NCI-H69 (cell line): ENCODE results near the gene XXYLT1.
"Not testable (repeated sequence)": the region's sequence is repeated elsewhere in the genome, so short reads cannot be mapped to it uniquely, and the experiment has no call there.

ENCODE experiments used
- DNase-seq: peaks from one replicate; lab custom pipeline; 2025; lab: John Stamatoyannopoulos, UW

XXYLT1 gene

DNA sequence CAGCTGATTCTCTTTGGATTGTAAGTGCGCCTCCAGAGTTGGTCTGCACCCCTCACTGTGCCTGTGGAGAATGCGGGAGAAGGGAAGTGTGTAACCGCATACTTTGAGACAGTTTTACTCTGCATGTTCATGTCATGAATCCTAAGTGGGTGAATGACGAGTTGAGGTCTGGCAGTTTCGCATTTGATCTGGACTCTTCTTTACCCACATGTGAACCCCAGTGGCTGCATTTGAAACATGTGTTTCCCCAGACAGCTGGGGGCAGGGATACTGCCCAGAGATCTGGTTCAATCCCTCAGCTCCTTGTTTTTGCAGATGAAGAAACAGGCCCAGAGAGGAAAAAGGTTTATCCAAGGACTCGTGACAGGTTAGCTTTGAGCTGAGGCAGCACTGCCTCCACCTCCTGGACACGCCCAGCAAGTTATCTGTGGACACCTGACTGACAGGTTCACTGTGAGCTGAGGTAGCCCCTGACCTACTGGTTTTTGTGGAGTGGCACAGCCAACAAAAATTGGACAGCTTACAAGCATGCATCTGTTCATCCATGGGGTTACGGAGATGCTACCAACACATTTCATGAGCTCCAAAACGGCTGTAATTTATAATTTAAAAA lies 207.3 kb downstream of the XXYLT1 start:
- DNase-seq = no peak

DNA sequence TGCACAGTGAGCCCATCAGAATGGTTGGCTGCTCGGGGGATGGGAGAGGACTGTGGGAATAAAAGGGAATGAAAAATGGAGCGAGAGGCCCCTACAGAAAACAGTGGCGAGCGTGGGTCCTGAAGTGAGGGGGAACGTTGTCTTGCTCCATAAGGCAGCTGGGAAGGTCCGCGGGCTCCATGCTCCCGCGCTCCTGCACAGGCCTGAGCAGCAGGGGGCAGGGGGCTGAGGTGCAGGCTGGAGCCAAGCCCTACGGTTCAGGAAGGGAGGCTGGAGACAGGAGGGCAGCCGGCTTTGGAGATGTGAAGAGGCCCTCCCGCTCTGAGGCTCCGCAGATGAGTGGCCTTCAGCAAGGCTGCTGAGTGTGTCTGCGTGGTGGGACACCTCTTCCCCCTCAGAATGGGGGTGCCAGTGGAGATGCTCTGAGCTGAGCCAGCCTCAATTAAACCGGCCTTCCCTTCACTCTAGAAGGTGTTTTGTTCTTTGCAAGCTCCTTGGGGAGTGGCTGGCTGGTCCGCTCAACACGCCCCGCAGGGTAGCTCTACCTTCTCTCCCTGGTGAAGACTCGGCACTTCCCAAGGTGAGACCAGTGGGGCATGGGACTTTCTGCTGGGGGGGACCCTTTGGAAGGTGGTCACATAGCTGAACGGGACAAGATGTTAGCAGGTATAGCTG lies 208.0 kb downstream of the XXYLT1 start:
- DNase-seq = no peak

GRCh38 chr3:195061756-195062655 lies 209.0 kb downstream of the XXYLT1 start:
- no peak for DNase-seq

DNA sequence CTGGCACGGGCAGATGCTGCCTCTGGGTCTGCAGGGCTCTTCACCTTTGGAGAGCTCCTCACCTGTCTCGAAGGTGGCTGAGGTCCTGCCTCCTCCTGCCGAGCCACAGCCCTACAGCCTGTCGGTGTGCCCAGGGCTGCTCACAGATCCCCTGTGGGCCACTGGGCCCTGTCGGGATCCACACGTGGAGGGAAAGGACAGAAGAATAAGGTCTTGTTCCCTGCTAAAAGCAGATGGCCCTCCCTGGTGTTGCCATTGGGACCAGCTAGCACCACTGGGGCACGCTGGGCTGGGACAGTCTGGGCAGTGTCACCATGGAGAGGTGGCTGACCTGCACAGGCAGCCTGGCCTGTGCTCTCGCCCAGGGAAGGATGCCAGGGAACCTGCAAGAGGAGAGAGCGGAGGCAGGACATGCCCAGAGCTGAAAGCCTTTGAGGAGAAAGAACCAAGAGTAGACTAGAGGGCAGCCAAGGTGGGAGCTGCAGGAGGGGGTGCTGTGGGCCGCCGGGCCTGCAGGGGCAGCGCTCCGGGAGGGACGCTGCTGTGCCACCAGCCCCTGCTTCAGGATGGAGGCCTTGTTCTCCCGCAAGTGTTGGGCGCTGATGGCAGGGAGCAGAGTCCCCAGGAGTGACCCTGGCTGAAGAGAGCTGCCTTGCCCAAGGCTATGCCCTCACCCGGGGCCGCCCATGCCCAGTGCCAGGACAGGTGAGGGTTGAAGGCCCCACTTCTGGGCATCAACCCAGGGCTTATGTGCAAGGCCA lies 210.2 kb downstream of the XXYLT1 start:
- no peak for DNase-seq

- DNase-seq = no peak
Observed at GRCh38 chr3:195060217-195060481, 210.8 kb downstream of the XXYLT1 start.

DNA sequence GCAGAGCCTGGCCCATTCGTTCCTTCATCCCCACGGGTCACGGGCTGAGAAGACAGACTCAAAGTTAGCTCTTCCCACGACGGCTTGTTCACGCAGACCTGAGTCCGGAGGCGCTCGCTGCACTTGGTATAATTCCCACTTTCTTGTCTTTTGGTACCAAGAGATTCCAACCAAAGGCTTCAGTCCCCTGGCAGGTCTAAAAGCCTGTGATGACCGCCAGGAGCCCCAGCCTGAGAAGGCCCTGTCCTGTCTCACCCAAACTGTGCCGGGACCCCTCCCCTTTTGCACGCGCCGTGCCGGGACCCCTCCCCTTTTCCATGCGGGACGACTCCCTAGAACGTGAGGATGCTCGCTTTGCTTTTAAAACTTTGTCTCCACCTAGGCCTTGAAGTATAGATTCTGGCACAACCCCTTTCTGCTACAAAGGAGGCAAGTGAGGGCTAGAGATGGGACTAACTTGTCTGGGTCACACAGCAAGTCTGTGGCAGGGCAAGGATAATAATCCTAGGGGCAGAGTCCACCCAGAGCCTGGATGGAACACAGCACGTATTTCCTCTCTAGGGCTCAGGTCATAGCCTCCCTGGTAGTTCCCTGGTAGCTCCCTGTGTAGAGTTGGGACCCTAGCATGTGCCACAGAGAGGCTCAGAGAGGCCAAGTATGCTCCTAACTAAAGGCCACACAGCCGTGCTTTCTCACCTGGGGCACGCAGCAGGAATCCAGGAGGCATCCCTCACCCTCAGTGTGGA lies 211.3 kb downstream of the XXYLT1 start:
- no peak for DNase-seq

GRCh38 chr3:195059006-195059350 lies 212.0 kb downstream of the XXYLT1 start:
- no peak for DNase-seq

DNA sequence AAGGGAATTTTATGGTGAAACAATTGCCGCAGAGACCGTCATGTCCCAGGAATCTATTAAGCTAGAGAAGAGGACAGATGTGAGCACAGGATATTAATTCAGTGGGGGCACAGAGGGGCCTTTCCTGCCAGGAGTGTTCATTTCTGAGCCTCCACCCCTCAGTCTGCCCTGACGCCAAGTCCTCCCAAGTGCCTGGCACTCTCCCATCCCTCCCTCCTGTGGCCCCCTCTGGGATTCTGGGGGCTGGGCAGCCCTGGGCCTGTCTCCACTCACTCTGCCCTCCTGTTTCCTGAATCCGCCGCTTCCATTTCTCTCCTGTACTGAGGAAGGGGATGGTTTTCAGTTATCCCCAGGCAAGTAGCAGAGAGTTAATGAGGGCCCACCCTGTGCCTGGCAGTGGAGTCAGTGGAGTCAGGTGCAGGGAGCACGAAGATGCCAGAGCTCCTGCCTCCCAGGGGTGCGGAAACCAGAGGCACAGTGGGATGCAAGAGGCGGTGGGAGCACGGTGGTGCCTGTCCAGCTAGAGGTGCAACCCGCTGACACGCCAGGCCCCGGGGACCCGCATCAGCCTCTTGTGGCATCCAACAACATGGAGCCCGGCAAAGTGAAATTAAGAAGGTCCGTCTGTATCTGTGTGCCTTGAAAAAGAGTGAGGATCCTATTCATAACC lies 212.5 kb downstream of the XXYLT1 start:
- DNase-seq = no peak

DNA sequence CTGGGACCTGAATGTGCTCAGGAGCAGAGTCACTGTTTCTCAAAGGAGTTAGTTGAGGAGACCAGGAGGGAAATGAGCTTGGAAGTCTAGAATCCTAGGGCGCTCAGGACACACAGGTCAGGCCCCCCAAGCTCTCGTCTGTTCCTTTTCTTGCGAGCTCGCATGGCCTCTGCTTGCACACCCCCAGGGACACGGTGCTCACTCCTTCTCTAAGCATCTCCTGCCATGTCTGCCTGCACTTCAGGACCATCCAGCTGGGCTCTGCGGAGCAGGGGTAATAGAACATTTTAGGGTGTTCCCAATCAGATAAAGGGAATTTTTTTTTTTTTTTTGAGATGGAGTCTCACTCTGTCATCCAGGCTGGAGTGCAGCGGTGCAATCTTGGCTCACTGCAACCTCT lies 213.2 kb downstream of the XXYLT1 start:
- no peak for DNase-seq

GRCh38 chr3:195056506-195056905 lies 214.5 kb downstream of the XXYLT1 start:
- no peak for DNase-seq

DNA sequence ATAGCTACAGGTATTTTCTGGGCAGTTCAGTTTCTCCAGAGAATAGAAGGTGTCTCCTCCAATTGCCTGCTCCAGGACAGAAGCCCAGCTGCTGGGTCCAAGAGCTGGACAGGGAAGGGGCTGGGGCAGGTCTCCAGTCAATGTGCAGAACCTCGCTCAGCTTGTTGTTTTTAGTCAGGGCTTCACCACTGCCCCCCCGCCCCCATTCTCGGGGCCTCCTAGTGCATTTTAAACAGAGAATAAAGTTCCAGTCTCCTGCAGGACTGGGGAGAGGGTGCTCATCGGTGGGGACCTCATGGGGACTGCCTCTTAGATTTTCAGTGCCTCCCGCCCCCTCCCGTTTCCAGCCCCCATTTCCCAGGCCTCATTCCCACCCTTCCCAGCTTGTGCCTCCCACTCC lies 216.6 kb downstream of the XXYLT1 start:
- no peak for DNase-seq

GRCh38 chr3:195052939-195053338 lies 218.0 kb downstream of the XXYLT1 start:
- no peak for DNase-seq

DNA sequence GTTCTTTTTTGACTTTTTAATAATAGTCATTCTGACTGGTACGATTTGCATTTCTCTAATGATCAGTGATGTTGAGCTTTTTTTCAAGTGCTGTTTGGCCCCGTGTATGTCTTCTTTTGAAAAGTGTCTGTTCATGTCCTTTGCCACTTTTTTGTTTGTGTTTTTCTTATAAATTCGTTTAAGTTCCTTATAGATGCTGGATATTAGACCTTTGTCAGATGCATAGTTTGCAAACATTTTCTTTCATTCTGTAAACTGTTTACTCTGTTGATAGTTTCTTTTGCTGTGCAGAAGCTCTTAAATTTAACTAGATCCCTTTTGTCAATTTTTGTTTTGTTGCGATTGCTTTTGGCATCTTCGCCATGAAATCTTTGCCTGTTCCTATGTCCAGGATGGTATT lies 220.7 kb downstream of the XXYLT1 start:
- not testable (repeated sequence) for DNase-seq

- no peak for DNase-seq
Observed at GRCh38 chr3:195048059-195048905, 222.7 kb downstream of the XXYLT1 start.

- DNase-seq = no peak
Observed at GRCh38 chr3:195047536-195047935, 223.4 kb downstream of the XXYLT1 start.

- no peak for DNase-seq
Observed at GRCh38 chr3:195046441-195046840, 224.5 kb downstream of the XXYLT1 start.

- no peak for DNase-seq
Observed at GRCh38 chr3:195045481-195046210, 225.3 kb downstream of the XXYLT1 start.

DNA sequence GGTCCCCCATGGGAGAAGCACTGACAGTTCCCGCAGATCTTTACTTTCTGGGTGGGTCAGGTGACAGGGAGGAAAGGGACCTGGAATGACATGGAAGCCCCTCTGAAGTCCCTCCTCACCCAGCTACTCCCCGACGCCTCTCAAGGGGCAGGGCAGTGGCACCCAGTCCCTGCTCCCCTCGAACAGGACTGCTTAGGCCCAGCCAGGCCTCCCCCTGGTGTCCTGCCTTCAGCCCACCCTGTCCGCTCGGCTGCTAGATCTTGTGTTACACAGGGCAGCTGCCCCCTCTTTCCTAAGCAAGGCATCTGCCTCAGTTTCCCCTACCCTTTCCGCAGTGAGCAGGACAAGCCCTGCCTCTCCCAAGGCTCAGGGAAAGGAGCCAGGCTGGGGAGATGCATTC lies 226.5 kb downstream of the XXYLT1 start:
- no peak for DNase-seq

DNA sequence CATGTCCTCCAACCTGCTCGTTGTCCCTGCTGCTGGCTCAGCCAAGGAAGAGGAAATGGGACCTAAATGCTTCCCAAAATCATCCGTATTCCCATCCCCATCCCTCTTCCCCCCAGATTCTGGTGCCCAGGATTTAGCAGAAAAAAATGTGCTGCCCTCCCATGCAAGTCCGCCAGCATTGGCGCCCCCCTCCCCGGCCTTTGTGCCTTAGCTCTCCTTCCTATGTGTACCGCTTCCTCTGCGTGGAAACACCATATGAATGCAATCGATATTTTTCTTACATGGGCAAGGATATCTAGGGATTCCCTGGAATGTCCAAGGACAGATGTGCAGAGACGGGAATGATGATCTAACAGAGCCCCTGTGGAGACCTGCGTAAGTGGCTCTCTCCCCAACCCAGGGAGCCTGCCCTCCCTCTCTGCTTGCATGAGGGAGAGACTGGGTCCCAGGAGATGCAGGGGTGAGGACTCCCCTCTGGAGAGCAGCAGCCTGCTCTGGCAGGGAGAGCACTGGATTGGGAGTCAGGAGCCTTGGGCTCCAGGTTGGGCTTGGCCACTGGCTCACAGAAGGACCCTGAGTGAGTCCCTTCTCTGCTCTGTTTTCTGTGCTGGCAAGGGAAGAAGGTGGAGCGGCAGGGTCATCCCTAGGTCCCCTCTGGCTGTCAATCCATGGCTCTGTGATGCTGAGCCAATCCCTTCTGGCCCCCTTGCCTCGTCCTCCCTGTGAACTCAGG lies 227.2 kb downstream of the XXYLT1 start:
- peak; percentile 41 for DNase-seq
